Raji (cell line): ENCODE measurements around the gene SH3YL1.

Experiments
- POLR2A ChIP-seq: IDR thresholded peaks from 2 replicates; pipeline ENCODE4 v1.6.1; 2011; ENCODE audit warnings: low read depth, low read length, control low read depth; ENCODE audit not compliant: insufficient read depth

Gene SH3YL1

DNA sequence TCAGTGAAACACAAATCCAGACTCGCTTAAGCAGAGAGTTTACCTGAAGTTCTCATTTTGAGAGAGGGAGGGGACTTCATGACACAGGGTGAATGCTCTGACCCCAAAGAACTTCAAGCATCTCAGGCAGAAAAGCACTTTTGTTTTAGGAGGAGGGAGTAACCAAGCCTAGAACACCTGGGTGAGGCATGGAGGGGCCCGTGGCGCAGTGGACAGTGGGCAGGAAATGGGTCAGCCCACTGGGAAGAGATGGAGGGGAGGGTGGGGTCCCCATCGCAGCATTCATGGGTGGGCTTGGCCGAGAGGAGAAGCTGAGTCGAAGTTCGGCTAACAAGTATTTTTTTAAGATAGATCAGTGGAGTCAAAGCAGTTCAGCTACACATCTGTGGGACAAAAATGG lies 67.9 kb downstream of the SH3YL1 start:
- no peak for TF ChIP-seq POLR2A

DNA sequence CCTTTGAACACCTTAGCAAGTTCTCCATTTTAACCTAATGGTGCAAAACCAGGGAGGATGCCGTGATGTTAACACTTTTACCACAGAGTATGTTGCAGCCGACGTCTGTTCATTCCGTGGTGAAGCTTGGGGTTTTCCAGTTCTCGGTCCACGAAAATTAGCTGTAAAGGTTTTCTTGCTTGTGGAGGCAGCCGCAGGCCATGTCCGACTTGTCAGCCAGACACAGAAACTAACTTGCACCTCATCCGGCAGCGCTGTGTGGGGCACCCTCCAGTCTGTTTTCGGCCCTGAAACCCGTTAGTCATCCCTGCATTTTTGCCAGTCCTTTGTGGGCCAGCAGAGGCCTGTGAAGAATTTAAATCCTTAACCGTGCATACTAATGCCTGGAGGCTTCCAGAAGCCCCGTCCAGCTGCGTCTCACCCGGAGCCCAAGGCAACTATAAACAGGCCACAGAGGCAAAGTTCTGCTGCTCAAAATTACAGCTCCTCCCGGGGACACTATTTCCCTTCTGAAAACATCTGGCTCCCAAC lies 70.6 kb downstream of the SH3YL1 start:
- TF ChIP-seq POLR2A = no peak

DNA sequence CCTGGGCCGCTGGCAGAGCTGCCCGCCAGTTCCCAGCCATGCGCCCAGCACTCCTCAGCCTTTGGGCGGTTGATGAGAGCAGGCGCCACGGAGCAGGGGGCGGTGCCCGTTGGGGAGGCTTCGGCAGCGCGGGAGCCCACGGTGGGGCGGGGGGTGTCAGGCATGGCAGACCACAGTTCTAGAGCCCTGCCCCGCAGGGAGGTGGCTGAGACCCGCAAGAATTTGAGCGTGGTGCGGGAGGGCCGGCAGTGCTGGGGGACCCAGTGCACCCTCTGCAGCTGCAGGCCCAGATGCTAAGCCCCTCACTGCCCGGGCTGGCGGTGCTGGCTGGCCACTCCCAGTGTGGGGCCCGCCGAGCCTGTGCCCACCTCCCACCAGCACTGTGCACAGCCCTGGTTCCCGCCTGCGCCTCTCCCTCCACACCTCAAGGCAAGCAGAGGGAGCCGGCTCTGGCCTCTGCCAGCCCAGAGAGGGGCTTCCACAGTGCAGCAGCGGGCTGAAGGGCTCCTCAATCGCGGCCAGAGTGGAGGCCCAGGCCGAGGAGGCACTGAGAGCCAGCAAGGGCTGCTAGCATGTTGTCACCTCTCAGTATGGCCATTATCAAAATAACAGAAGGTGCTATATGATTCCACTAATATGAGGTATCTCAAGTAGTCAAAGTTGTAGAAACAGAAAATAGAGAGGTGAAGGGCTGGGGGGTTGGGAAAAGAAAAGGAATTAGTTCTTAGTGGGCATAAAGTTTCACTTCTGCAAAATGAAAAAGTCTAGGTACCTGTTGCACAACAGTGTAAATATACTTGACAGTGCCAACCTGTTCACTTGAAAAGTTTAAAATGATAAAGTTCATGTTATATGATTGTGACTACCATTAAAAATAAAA lies 72.3 kb downstream of the SH3YL1 start:
- TF ChIP-seq POLR2A = no peak

GRCh38 chr2:187825-188224 lies 76.0 kb downstream of the SH3YL1 start:
- no peak for TF ChIP-seq POLR2A

- no peak for TF ChIP-seq POLR2A
These were observed 78.6 kb downstream of the SH3YL1 start for GRCh38 chr2:185221-185620.

- TF ChIP-seq POLR2A = no peak
These were observed 79.1 kb downstream of the SH3YL1 start for GRCh38 chr2:184695-185094.

GRCh38 chr2:182509-183122 lies 81.2 kb downstream of the SH3YL1 start:
- no peak for TF ChIP-seq POLR2A

DNA sequence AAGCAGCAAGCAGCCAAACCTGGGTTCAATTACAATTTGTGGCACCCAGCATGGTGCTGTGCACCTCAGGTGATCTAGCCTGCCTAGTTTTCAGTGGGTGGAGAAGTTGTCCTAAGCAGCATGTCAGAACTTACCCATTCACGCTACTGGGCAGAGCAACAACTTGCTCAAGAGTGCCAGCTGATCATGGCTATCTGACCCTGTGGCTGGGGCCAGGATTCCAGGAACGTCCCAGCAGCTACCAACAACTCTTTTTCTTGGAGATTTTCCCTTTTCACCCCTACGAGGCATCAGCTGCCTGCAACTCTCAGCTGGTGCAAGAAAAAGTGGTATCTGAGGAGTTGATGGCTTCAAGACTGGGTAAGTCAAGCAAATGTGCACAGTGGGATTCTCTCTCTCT lies 83.5 kb downstream of the SH3YL1 start:
- no peak for TF ChIP-seq POLR2A

DNA sequence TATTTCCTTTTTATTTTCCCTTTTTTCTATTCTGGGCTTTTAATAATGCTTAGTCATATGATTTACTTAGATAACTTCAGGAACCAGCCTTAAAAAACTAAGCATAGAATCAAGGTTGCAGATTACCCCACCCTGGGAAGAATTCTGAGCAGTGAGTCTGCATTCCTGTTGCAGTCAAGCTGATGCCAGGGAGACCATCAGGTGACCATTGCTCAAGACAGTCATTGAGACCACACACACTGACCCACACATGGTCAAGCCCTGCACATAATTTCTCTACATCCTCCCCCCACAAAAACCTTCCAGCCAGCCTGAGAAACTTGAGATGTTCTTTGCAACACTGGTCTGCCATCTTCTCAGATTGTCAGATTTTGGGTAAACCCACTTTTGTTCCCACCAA lies 83.9 kb downstream of the SH3YL1 start:
- no peak for TF ChIP-seq POLR2A

- no peak for TF ChIP-seq POLR2A
These were observed 86.1 kb downstream of the SH3YL1 start for GRCh38 chr2:177733-178132.

DNA sequence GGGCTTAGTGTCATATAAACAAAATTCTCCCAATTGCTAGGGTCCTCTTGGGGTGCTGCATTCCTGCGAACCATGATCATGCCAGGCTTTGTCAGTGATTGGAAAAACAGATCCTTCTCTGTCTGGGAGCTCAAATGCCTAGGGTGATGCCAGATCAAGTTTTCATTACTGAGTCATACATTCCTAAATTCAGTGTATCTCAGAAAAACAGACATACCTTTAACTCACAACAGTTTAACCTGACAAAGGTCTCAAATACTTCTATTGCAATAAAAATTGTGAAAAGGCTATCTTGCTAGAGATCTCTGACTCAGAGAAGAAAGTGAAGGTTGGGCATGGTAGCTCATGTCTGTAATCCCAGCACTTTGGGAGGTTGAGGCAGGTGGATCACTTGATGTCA lies 86.9 kb downstream of the SH3YL1 start:
- no peak for TF ChIP-seq POLR2A

GRCh38 chr2:175880-176820 lies 87.7 kb downstream of the SH3YL1 start:
- TF ChIP-seq POLR2A = no peak

DNA sequence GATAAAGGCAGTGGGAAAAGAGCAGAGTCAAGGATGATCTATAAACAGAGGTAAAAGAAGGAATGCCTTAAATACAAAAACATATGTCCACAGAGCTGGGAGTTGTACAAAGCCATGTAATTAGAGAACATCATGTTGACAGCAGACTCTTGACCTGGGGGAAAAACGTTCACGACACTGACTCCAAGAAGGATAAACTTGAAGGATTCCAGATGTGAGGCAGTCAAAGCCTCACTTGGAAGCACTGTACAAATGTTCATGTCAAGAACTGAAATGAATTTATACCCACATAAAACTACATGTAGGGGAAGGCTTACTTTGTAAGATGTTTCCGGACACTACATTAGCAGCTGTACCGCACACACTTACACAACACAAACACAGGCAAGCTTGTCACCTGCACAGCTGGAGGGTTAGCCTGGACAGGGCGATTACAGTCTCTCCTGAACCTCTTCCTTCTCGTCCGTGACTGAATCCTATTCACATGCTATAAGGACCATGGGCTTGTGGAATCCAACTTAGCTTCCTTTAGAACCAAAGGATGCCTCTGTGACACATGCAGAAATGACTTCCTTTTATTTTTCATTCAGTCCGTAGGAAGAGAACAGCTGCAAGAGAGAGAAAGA lies 88.6 kb downstream of the SH3YL1 start:
- TF ChIP-seq POLR2A = no peak

DNA sequence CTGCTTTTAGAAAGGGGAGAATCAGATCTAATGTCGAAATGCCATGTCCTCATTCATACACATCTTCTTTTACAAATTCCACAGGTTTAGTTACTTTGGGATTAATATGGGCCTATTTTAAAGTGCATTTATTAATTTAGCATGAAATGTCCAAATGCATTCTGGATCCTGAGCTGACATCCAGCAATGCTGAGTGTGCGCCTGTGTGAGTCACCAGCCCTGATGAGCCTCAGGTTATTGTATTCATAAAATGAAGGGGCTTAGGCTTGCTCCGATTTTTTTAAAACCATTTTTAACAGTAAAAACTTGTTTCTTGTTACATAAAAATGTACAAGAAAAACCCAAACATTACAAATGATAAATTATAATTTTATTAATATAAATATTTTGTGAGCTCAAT lies 94.1 kb downstream of the SH3YL1 start:
- no peak for TF ChIP-seq POLR2A
